IPS DF 6.9 (cell line): ENCODE measurements around the gene SLC10A7.
A peak's percentile ranks its signal among the peaks of the same experiment; 100 is the strongest.

Experiments used
- DNase-seq: peaks from one replicate; pipeline ENCODE4 v3.0.0-alpha.2; 2013; ENCODE audit warnings: low read depth, low spot score
- H3K27ac ChIP-seq: one replicate; pipeline ENCODE4 v1.5.1; 2013; ENCODE audit warnings: low read length, control low read depth
- H3K27me3 ChIP-seq: 2 replicates; pipeline ENCODE4 v1.6.1; 2013; ENCODE audit warnings: mild to moderate bottlenecking, low read length; ENCODE audit not compliant: control insufficient read depth, insufficient read depth
- H3K36me3 ChIP-seq: 2 replicates; pipeline ENCODE4 v1.6.1; 2013; ENCODE audit warnings: low read length; ENCODE audit not compliant: control insufficient read depth, insufficient read depth
- H3K4me1 ChIP-seq: 2 replicates; pipeline ENCODE4 v1.6.1; 2013; ENCODE audit warnings: low read length; ENCODE audit not compliant: control insufficient read depth, insufficient read depth
- H3K4me3 ChIP-seq: 2 replicates; pipeline ENCODE4 v1.5.1; 2013; ENCODE audit warnings: mild to moderate bottlenecking, low read length
- H3K9me3 ChIP-seq: 2 replicates; pipeline ENCODE4 v1.6.1; 2013; ENCODE audit warnings: low read length, inconsistent platforms; ENCODE audit not compliant: control insufficient read depth, insufficient read depth
- WGBS: extraction: QIAGEN DNeasy Blood & Tissue Kit; methylation state at CpG from one replicate; pipeline ENCODE4 v1.1.7; 2013; ENCODE audit warnings: mixed read lengths, missing lambda C conversion rate; ENCODE audit not compliant: insufficient read length, insufficient coverage; 5-methylcytosine and 5-hydroxymethylcytosine counted together

SLC10A7 gene

GRCh38 chr4:146472404-146472803 is 49.3 kb downstream of the SLC10A7 start:
- WGBS: no CpG with 5 or more reads among the region's 1 CpG
- H3K4me1 ChIP-seq: peaks cover 1% of the 10 kb centered on the region; the same call in 1 of the 2 replicates
- peak; percentile 16 for DNase-seq

GRCh38 chr4:146470604-146471003 is 51.1 kb downstream of the SLC10A7 start:
- no peak overlapping the region for H3K27ac ChIP-seq
- no peak overlapping the region for H3K4me3 ChIP-seq
- no peaks in the 10 kb centered on the region for H3K27me3 ChIP-seq
- H3K4me1 ChIP-seq: peaks cover 1% of the 10 kb centered on the region; the same call in 1 of the 2 replicates
- H3K36me3 ChIP-seq: no peaks in the 10 kb centered on the region
- no peaks in the 10 kb centered on the region for H3K9me3 ChIP-seq
- DNase-seq: no peak

More at GRCh38 chr4:146472404-146472803, 49.3 kb downstream of the SLC10A7 start:
- Histone ChIP-seq H3K27ac (no peak overlapping the region), H3K36me3 (no peaks in the 10 kb centered on the region), H3K4me3 (no peak overlapping the region), H3K9me3 (no peaks in the 10 kb centered on the region), H3K27me3 (no peaks in the 10 kb centered on the region; the same call in 1 of the 2 replicates)

GRCh38 chr4:146469022-146469421 is 52.7 kb downstream of the SLC10A7 start:
- WGBS: no CpG with 5 or more reads among the region's 1 CpG
- DNase-seq: no peak

GRCh38 chr4:146465628-146466027 is 56.1 kb downstream of the SLC10A7 start:
- H3K4me3 ChIP-seq: no peak overlapping the region
- no peak for DNase-seq
- H3K9me3 ChIP-seq: no peaks in the 10 kb centered on the region
- no peaks in the 10 kb centered on the region for H3K36me3 ChIP-seq
- H3K27me3 ChIP-seq: no peaks in the 10 kb centered on the region
- WGBS: no CpG with 5 or more reads among the region's 1 CpG
- no peak overlapping the region for H3K27ac ChIP-seq
- H3K4me1 ChIP-seq: no peaks in the 10 kb centered on the region

More at GRCh38 chr4:146469022-146469421, 52.7 kb downstream of the SLC10A7 start:
- H3K4me3 ChIP-seq: no peak overlapping the region
- H3K27ac ChIP-seq: no peak overlapping the region
- H3K4me1 ChIP-seq: peaks cover 1% of the 10 kb centered on the region; the same call in 1 of the 2 replicates
- no peaks in the 10 kb centered on the region for H3K27me3 ChIP-seq
- H3K9me3 ChIP-seq: no peaks in the 10 kb centered on the region
- H3K36me3 ChIP-seq: no peaks in the 10 kb centered on the region

- no peak overlapping the region for H3K27ac ChIP-seq
- H3K9me3 ChIP-seq: no peaks in the 10 kb centered on the region
- no peaks in the 10 kb centered on the region for H3K4me1 ChIP-seq
- H3K36me3 ChIP-seq: no peaks in the 10 kb centered on the region
- DNase-seq: no peak
- no peaks in the 10 kb centered on the region for H3K27me3 ChIP-seq
- no peak overlapping the region for H3K4me3 ChIP-seq
Measured at GRCh38 chr4:146462251-146462650, 59.5 kb downstream of the SLC10A7 start.

- no peaks in the 10 kb centered on the region for H3K27me3 ChIP-seq
- H3K4me1 ChIP-seq: no peaks in the 10 kb centered on the region
- no peaks in the 10 kb centered on the region for H3K9me3 ChIP-seq
- WGBS: no CpG with 5 or more reads among the region's 1 CpG
- no peak overlapping the region for H3K27ac ChIP-seq
- no peak overlapping the region for H3K4me3 ChIP-seq
- no peaks in the 10 kb centered on the region for H3K36me3 ChIP-seq
- DNase-seq: no peak
Measured at GRCh38 chr4:146458594-146458993, 63.1 kb downstream of the SLC10A7 start.

- no peak for DNase-seq
- Histone ChIP-seq H3K27me3 (no peaks in the 10 kb centered on the region), H3K4me3 (no peak overlapping the region), H3K27ac (no peak overlapping the region), H3K9me3 (no peaks in the 10 kb centered on the region), H3K36me3 (no peaks in the 10 kb centered on the region), H3K4me1 (no peaks in the 10 kb centered on the region)
- WGBS: no CpG with 5 or more reads among the region's 2 CpGs
Measured at GRCh38 chr4:146456681-146457080, 65.1 kb downstream of the SLC10A7 start.

- H3K9me3 ChIP-seq: no peaks in the 10 kb centered on the region
- no peaks in the 10 kb centered on the region for H3K27me3 ChIP-seq
- no peak overlapping the region for H3K4me3 ChIP-seq
- no CpG with 5 or more reads among the region's 5 CpGs for WGBS
- no peak overlapping the region for H3K27ac ChIP-seq
- H3K36me3 ChIP-seq: no peaks in the 10 kb centered on the region
- no peak for DNase-seq
- H3K4me1 ChIP-seq: no peaks in the 10 kb centered on the region
Measured at GRCh38 chr4:146453181-146453807, 68.4 kb downstream of the SLC10A7 start.

GRCh38 chr4:146450524-146450923 is 71.2 kb downstream of the SLC10A7 start:
- Histone ChIP-seq H3K27me3 (no peaks in the 10 kb centered on the region), H3K36me3 (no peaks in the 10 kb centered on the region), H3K4me3 (no peak overlapping the region), H3K9me3 (no peaks in the 10 kb centered on the region), H3K27ac (no peak overlapping the region), H3K4me1 (no peaks in the 10 kb centered on the region)
- DNase-seq: no peak

- no CpG with 5 or more reads among the region's 4 CpGs for WGBS
- Histone ChIP-seq H3K4me1 (no peaks in the 10 kb centered on the region), H3K27ac (no peak overlapping the region), H3K36me3 (no peaks in the 10 kb centered on the region), H3K9me3 (no peaks in the 10 kb centered on the region), H3K4me3 (no peak overlapping the region), H3K27me3 (no peaks in the 10 kb centered on the region)
- DNase-seq: no peak
Measured at GRCh38 chr4:146446555-146446954, 75.2 kb downstream of the SLC10A7 start.
